GM21360 (cell line): ENCODE results near the gene COL15A1.
"Not testable (repeated sequence)": the region's sequence is repeated elsewhere in the genome, so short reads cannot be mapped to it uniquely, and the experiment has no call there.

Source experiments
- ATAC-seq: cut with Tn5 transposase; IDR thresholded peaks from one replicate; pipeline ENCODE4 v1.9.1; 2021; ENCODE audit warnings: mild to moderate bottlenecking, moderate library complexity; ENCODE audit not compliant: unreplicated experiment

COL15A1 gene

DNA sequence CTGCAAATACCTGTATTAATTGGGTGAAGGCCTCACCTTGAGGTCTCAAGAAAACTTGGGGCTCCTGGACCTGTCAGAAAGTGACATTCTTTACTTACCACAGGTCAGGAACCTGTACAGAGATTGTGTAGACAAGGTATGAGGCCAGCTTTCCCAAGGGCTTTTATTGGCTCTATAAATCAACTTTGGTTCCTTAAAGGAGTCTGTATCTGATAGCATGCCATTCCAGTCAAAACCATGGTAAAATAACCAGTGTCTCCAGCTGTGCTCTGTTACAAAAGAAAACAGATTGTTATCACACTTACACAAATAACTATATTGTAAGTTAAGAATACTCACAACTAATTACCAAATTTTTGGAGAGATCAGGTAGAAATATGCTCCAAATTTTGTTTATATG, 64.5 kb downstream of the COL15A1 start:
- no peak for ATAC-seq

DNA sequence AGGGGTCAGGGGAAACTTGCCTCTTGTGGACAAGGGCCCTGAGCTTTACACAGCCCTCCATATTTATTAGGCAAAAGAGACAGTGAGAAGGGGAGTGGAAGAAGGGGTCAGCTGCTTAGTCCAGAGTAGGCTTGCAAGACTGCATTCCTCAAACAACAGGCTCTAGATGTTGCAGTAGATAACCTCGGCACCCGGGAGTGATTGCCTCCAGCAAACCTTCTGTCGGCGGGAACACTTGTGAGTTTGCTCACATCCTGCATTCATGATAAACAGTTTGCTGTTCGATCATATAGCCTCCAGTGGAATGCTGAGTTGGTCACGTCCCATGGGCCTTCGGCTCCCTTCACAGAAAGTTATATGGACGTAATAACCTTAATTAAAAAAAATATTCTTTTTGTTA, 66.7 kb downstream of the COL15A1 start:
- ATAC-seq, result not testable (repeated sequence)

DNA sequence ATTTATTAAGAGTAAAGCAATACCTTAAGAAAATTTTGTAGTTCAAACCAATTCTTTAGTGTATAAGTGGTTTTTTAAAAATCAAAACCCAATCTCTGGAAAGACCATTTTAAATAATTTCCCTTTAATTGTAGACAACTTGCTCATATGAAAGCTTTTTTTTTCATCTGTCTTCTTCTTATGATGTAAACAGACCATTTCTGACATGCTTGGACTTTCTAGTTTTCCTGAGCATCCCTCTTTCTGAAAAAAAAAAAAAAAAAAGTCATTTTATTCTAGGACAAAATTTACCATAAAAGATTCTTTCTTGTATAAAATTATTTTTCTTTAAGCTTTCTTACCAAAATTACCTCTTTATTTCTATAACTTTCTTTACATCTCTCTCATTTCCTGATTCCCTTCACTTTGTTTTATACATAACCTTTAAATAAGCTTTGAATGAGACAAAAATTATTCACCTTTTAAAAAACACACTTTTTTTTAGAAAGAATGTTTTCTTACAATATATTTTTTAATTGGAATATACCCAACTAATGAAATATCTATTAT, 67.5 kb downstream of the COL15A1 start:
- ATAC-seq, result no peak

DNA sequence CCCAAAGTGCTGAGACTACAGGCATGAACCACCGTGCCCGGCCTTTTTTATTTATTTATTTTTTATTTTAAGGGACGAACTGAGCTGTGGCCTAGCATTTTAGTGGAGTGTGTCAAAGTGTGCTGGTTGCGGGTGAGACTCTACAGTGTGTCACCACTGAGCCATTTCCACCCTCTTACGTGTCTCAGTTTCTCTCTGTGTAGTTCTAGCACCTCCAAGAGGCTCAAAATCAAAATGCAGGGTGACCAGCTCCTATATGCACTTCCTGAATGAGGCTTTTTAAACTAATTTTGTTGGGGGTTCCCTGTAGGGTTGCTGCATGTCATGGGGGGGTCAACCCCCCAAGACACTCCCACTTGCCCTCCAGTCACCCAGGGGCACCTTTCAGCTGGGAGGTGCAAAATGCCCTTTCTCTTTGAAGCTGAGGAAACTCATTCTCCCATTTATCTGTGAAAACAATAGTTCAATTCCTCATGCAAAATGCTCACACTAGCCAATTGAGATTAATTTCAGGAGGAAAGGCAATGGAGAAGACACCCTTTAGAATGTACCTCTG, 69.3 kb downstream of the COL15A1 start:
- ATAC-seq, result no peak

DNA sequence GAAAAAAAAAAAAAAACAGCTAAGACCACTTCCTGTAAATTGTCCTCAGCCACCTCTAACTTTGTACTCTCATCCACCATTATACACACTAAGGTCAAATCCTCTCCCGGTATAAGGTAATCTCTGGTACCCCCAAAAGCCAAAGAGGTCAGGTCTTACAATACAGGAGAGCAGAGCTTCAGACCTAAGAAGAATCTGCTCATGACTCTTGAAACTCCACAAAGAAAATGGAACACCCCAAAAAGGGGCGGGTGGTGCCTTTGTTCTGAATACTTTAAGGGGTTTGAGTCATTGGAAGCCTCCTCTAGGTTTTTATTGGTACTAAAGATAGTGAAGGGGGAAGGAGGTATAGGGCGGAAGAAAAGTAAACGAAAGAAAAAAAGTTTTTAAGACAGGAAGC, 69.8 kb downstream of the COL15A1 start:
- no peak for ATAC-seq

DNA sequence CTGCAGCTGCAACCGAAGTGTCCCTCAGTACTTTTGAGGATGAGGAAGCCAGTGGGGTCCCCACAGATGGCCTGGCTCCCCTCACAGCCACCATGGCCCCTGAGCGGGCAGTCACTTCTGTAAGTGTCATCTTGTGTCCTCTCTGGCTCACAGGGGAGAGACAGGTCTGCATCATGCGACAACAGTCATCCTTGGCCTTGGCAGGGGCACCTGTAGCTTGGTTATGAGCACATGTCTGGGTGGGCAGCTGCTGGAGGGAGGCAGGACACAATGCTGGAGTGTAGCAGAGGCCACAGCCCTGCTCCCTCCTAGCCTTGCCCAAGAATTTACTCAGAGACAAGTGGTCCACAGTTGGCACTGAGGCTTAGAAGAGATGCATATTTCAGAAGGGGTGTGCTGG, 71.7 kb downstream of the COL15A1 start:
- ATAC-seq, result no peak

DNA sequence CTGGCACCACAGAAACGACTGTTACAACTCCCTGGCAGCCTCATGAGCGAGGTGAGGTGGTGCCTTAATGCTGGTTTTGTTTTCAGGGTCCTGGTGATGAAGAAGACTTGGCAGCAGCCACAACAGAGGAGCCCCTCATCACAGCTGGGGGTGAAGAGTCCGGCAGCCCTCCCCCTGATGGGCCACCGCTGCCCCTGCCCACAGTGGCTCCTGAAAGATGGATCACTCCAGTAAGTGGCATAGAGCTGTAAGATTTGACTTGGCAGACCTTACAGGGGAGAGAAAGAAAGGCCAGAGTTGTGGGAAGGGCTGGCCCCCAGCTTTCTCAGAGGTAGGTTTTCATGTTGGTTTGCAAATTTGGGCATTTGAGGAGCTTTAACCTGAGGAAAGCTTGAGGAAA, 72.2 kb downstream of the COL15A1 start:
- no peak for ATAC-seq

DNA sequence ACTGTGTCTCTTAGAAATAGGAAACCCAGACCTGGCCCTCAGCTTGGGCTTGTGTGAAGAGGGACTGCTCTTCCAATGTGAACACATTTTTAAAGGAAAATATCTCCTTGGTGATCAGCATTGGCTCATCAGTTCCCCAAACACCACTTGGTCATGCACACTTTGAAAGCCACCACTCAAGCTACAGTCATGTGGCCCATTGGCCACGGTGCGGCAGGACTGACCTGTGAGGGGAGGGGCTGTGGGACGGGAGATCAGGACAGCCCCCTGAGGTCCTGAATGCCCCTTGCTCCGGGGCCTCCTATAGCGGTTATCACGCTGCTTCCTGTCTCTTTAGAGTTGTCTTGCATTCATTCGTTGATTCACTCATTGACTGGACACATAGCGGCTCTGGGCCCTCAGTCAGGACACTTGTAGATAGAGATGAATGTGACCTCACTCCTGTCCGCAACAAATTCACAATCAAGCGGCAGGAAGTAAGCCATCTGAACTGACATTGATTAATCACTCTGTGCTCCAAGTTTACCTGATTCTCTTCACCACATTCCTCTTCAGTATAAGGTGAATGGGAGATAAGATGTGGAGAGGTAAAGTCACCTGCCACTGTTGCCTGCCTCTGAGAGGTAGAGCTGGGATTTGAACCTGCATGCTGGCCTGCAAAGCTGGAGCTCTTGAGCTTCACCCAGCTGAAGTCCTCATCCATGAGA, 73.1 kb downstream of the COL15A1 start:
- ATAC-seq, result no peak

DNA sequence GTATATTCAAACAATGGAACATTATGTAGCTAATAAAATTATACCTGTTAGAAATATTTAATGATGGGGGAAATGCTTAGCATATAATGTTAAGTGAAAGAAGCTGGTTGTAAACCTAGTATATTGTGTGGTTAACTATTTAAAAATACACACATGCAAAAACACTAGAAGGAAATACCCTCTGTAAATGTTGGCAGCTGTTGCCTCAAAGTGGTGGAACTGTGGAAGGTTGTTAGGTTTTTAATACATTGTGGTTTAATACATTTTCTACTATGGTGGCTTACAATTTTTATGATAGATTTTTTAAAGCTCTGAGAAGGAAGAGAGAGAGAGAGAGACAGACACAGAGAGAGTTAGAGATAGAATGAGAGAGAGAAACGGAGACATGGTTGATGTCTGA, 74.9 kb downstream of the COL15A1 start:
- ATAC-seq, result no peak

DNA sequence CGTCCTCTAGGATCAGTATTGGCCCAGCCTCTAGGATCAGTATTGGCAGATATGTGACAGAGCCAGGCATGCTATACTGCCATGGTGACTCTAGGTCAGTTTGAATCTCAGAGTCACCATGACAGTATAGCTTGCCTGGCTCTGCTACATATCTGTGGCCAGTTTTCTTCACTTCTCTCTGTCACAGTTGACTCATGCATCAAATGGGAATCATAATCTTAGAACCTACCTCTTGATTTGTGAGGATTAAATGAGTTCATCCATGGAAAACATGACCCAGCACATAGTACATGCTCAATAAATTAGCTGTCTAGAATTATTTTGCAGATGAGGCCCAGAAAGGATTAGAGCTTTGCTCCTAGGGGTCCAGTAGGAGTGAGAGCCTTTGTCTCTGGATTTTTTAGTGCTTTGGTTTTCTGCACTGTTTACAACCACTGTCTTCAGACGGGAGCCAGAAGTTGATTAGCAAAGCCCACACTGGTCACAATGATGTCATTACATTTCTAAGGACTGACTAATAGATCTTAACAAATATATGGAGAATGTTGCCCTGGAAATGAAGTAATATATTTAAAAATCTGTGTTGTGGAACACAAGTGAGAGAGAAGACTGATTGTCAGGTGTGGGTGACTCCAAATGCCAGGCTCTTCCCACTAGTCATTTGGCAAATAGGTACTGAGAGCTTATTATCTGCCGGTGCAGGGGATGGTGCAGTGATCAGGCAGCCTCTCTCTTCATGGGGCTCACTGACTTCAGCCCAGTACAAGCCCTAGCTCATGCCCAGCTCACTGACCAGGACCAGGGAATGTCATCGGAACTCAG, 76.0 kb downstream of the COL15A1 start:
- no peak for ATAC-seq

DNA sequence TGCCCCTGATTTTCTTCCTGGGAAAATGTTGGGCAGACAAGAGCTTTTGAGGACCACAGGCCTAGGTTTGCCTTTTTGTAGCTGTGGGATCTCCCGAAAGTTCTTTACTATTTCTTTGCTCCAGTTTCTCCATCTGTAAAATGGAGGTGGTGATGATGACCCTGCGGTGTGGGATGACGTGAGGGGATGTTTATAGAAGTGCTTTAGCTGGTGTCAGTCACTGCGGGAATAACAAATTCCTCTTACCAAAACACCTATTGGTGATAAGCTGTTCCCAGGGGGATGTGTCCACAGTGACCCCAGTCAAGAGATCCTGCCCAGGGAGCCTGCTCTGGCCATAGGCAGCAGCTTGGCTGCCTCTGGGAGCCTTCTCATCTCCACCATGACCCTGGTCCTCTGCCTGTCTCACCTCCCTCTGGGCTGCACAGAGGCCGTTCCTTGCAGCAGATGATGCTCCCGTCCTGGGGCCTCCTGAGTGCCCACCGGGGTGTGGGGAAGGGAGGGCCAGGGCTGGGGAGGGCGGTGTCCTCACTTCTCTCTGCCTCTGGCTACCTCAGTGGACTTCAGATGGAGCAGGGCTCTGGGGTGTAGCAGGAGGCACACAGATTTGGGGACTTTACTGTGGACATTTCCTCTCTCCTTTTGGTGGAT, 77.2 kb downstream of the COL15A1 start:
- ATAC-seq, result no peak

DNA sequence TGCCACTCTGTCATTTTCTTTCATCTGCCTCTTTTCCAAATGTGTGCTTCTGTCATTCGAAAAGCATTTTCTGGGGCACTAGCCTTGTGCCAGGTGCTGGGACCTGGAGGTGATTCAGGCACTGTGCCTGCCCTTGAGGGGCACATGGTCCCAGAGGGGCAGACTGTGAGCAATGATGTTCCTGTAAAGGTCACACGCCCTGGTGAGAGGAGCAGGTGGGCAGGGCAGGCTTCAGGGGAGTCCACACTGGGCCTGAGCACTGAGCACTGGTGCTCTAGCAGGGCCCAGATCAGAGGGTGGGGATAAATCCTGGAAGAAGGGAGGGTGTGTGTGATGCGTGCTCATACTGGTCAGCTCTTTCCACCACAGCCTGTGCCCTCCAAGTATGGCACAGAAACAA, 77.8 kb downstream of the COL15A1 start:
- no peak for ATAC-seq

DNA sequence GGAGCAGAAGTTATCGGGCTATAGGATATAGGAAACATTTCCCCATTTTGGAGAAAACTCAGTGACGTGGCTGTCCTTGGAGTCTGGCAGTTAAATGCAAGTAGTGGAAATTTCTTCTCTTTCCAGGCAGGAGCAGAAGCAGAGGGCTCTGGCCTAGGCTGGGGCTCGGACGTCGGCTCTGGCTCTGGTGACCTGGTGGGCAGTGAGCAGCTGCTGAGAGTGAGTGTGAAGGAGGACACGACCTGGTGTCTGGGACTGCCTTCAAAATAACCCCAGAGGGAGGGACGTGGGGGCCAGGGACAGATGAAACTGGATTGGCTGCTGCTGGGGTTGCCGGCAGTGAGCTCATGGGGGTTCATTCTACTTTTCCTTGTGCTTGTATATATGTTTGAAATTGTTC, 79.5 kb downstream of the COL15A1 start:
- ATAC-seq, result no peak

DNA sequence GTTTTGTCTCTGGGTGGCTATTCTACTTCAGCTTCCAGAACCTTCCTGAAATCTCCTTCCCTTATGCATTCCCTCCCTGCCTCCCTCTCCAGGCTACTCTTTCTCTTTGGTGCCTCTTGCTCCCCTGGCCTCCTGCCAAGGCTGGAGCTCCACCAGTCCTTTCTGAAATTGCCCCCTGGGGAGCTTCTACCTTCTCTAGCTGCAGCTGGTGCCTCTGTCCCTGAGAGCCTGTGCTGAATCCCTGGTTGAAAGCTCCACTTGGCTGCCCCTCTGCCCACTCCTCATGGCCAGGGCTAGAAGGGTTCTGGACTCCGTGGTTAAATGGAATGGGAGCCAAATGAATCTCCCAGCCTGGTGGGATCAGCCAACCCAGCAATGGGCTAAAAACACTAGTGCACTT, 80.1 kb downstream of the COL15A1 start:
- ATAC-seq, result no peak

DNA sequence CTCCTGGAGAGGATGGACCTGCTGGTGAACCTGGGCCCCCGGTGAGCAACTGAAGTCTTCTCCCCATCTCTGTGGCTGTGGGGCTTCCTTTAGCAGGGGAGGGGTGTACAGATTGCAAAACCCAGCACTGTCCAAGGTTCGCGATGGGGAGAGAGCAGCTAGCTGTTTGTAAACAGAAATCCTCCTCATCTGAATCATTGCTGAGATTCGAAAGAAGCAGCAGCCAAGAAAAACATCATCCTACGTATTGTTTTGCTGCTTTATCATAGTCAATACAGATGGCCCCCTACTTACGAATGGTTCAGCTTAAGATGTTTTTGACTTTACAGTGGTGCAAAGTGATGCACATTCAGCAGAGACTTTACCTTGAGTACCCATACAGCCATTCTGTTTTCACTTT, 81.3 kb downstream of the COL15A1 start:
- ATAC-seq, result no peak

DNA sequence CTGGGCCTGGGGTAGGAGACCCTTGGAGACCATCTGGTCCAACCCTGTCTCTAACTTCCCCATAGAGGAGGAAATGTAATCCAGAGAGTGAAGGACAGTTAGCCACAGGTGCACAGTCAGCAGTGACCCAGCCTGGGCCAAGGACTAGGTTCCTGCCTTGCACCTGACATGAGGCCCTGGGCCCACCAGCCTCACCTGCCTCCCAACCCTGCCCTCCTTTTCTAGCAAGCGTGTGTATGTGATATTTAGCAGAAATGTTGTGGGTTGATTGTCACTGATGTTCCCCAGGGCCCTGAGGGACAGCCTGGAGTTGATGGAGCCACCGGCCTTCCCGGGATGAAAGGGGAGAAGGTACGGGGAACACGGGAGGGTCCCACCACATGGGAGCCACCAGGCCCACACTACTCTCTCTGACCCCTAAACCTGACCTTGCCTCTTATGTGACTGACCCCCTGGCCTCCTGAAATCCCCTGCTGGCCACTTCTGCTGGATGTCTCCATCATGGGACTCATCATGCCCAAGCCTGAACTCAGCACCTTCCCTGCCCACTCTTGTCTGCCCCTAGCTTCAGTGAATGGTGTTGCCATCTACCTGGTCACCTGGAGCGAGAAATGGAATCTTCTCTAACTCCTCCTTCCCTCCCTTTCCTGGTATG, 82.0 kb downstream of the COL15A1 start:
- no peak for ATAC-seq

DNA sequence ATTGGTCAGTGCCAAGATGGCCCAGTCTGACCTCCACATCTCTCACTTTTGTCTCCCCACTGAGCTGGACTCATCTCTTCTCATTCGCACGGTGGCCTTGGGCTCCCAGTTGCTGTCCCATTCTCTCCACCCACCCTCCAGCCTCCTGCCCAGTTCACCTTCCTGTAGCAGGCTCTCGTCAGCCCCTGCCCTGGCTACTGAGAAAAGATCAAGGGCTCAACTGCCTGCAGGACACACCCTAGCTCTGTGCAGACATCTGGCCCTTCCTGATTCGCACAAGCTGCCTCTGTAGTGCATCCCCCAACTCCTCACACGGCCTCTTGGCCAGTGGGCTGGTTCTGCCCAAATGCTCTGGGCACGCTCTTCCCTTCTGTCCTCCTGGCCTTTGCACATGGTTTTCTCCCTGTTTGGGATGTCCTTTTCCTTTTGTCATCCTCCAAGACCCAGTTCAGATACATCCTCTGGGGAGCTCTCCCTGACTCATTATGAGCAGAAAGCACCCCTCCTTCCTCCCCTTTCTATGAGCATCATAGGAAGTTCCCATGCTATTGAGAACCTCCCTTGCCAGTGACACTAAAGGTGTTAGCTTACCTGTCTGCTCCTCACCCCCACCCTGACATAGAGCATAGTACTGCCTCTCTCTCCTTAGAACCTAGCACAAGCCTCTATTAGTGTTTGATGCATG, 82.7 kb downstream of the COL15A1 start:
- no peak for ATAC-seq

DNA sequence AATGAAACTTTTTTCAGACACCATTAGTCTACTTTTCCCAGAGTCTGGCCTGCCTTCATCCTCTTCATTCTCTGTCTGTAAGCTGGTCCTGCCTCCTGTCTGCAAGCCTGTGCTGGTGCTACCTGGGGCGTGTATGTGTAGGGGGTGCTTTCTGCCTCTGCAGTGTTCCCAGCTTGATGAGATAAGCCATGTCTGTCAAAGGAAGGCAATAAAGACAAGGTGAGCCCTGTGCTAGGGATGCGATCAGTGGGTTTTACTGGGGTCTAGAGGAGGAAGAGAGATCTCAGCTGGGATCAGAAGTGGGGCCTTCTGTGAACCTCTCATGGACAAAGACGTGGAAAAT, 83.2 kb downstream of the COL15A1 start:
- ATAC-seq, result no peak

DNA sequence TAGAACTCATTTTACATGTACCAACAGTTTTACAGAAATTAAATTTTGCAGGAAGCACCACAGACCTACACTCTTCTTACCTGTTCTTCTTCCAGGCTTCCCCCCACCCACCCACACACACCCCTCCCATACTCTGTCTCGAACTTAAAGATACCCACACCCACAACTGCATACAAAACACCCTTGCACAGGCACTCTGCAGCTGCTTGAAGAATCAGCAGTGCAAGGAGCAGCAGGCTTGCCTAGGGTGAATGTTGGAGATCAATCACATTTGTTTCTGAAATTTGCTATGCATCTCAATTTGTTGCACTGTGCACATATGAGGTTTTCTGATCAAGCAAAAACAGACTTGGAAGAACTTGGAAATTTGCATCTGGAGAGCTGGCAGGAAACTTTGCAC, 83.7 kb downstream of the COL15A1 start:
- no peak for ATAC-seq

DNA sequence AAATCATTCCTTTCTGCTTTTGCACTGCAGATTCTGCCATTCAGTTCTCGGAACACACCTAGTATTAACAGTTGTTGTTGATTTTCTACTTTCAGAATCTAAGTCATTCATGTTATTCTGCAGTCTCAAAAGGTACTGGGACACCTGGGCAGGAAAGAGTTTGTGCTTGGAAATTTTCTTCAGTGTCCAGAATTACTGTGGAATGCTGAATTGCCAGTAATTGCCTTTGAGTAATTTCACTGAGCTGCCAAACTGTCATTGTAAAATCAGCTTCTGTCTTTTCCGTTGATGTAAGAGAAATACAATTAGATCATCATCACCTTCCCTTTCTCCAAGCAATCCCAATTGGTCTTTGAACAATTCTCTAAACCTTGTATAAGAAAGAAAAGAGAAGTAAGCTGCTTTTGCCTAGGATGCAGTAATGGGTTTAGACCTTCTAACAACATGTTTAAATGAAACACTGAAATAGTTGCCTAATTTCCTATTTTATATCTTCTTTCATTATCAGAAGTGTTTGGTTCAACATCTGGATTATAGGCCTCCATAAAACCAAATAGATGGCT, 85.5 kb downstream of the COL15A1 start:
- no peak for ATAC-seq
